ENCODE data around the gene TRIM71. TPM values are rescaled to one million over a fixed set of nuclear protein-coding genes. Genes with fewer than 3 reads are reported as not detected.

TRIM71 gene
- total and polyA plus RNA-seq, 2 of the 13 experiments (the other 11 are each of a cell fraction or from before 2014, with no cell fraction given): 21.7 to 76.9 TPM

- TF ChIP-seq, protein P1, sequence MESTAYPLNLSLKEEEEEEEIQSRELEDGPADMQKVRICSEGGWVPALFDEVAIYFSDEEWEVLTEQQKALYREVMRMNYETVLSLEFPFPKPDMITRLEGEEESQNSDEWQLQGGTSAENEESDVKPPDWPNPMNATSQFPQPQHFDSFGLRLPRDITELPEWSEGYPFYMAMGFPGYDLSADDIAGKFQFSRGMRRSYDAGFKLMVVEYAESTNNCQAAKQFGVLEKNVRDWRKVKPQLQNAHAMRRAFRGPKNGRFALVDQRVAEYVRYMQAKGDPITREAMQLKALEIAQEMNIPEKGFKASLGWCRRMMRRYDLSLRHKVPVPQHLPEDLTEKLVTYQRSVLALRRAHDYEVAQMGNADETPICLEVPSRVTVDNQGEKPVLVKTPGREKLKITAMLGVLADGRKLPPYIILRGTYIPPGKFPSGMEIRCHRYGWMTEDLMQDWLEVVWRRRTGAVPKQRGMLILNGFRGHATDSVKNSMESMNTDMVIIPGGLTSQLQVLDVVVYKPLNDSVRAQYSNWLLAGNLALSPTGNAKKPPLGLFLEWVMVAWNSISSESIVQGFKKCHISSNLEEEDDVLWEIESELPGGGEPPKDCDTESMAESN (CRISPR knock-in tag; conservative IDR thresholded peaks at IDR 0.05): peak; percentile 70
- TF ChIP-seq HNF1B (CRISPR knock-in tag; IDR thresholded peaks at IDR 0.05): peak; percentile 67; the same call in 1 of the 2 replicates
Observed at GRCh38 chr3:32902887-32903371, 85.1 kb downstream of the TRIM71 start (continued).

DNA sequence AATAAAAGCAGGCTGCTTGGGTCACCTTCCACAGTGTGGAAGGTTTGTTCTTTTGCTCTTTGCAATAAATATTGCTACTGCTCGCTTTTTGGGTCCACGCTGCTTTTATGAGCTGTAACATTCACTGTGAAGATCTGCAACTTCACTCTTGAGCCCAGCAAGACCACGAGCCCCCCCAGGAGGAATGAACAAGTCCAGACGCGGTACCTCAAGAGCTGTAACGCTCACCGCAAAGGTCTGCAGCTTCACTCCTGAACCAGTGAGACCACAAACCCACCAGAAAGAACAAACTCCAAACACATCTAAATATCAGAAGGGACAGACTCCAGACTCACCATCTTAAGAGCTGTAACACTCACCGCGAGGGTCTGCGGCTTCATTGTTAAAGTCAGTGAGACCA is 86.2 kb downstream of the TRIM71 start:
- DNase-seq (ENCODE audit: low spot score): no peak
- intact Hi-C loops (cut with micrococcal nuclease; ENCODE audit: unreplicated experiment) (loop anchor here (2.0 to 10.0 kb wide), 2 partner anchors 123 to 169 kb away; no protein-coding TSS in a partner anchor), in situ Hi-C loops (cut with HindIII; ENCODE audit: extremely low pct_ligation_motif_present, low pct_unique_long_range_greater_than_20kb) (no loop called here)
- H3K9ac ChIP-seq (ENCODE audit: insufficient read depth, low read depth, low read length): no peak overlapping the region
- H4K20me1 ChIP-seq (ENCODE audit: insufficient read depth, low read length): peaks cover 16% of the 10 kb centered on the region
- H3K4me2 ChIP-seq (ENCODE audit: low read depth, low read length): no peak overlapping the region
- BruUV-seq (replicated peaks): no TSS peak
- H3K27me3 ChIP-seq (ENCODE audit: control insufficient read depth in 1 of 2, insufficient read depth in 2 of 2, low read length in 2 of 2): no peaks in the 10 kb centered on the region
- ChIA-PET CTCF (ENCODE audit: low intra/inter-chr PET ratio, low total read pairs) (no interaction called here), POLR2A (interaction anchor here (1.0 to 1.4 kb wide), 3 partner anchors 87 to 110 kb away, joined by 3 to 7 read pairs (median 4); no protein-coding TSS in a partner anchor)
- no peaks in the 10 kb centered on the region for H3K36me3 ChIP-seq (replicated peaks in 1 of 2; ENCODE audit: control insufficient read depth in 1 of 2, insufficient read depth in 2 of 2, low read length in 2 of 2)
- peaks cover 17% of the 10 kb centered on the region; the same call in 1 of the 2 replicates for H3K4me1 ChIP-seq (ENCODE audit: insufficient read depth, low read length)
- H3K9me3 ChIP-seq (ENCODE audit: low read length): no peaks in the 10 kb centered on the region
- no peak for FAIRE-seq
- no peak for ATAC-seq
- peaks cover 3% of the 10 kb centered on the region for H3K79me2 ChIP-seq (ENCODE audit: insufficient read depth, low read length)
- WGBS (ENCODE audit: low lambda C conversion rate): over 99% methylated on average over 9 of the region's 10 CpGs
- no peak overlapping the region for H2AFZ ChIP-seq (ENCODE audit: low read length)
- no peak overlapping the region for H3K27ac ChIP-seq (ENCODE audit: extremely low read length, insufficient read depth, low read length)
- no peak overlapping the region for H3K4me3 ChIP-seq (replicated peaks in 1 of 3; ENCODE audit: insufficient read depth in 1 of 3, low read depth in 2 of 3, low read length in 3 of 3)
- TF ChIP-seq ARNT2 (CRISPR knock-in tag; IDR thresholded peaks at IDR 0.05; ENCODE audit: low read depth) (no peak), PCBP2 (optimal IDR thresholded peaks at IDR 0.05; ENCODE audit: low read depth, low read length, poor library complexity, severe bottlenecking) (no peak), MEIS1 (CRISPR knock-in tag; IDR thresholded peaks at IDR 0.05; ENCODE audit: borderline replicate concordance) (no peak), TFDP2 (CRISPR knock-in tag; IDR thresholded peaks at IDR 0.05) (no peak), EHMT2 (IDR thresholded peaks at IDR 0.05; ENCODE audit: borderline replicate concordance, low read depth, low read length) (no peak), NFE2 (CRISPR knock-in tag; IDR thresholded peaks at IDR 0.05) (no peak), GTF3A (CRISPR knock-in tag; conservative IDR thresholded peaks at IDR 0.05) (no peak), MAFG (CRISPR knock-in tag; IDR thresholded peaks at IDR 0.05) (no peak), ZNF703 (CRISPR knock-in tag; IDR thresholded peaks at IDR 0.05; ENCODE audit: borderline replicate concordance) (no peak)
- TF ChIP-seq, protein P2, sequence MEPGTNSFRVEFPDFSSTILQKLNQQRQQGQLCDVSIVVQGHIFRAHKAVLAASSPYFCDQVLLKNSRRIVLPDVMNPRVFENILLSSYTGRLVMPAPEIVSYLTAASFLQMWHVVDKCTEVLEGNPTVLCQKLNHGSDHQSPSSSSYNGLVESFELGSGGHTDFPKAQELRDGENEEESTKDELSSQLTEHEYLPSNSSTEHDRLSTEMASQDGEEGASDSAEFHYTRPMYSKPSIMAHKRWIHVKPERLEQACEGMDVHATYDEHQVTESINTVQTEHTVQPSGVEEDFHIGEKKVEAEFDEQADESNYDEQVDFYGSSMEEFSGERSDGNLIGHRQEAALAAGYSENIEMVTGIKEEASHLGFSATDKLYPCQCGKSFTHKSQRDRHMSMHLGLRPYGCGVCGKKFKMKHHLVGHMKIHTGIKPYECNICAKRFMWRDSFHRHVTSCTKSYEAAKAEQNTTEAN (CRISPR knock-in tag; conservative IDR thresholded peaks at IDR 0.05): no peak
- TF ChIP-seq, protein P3, sequence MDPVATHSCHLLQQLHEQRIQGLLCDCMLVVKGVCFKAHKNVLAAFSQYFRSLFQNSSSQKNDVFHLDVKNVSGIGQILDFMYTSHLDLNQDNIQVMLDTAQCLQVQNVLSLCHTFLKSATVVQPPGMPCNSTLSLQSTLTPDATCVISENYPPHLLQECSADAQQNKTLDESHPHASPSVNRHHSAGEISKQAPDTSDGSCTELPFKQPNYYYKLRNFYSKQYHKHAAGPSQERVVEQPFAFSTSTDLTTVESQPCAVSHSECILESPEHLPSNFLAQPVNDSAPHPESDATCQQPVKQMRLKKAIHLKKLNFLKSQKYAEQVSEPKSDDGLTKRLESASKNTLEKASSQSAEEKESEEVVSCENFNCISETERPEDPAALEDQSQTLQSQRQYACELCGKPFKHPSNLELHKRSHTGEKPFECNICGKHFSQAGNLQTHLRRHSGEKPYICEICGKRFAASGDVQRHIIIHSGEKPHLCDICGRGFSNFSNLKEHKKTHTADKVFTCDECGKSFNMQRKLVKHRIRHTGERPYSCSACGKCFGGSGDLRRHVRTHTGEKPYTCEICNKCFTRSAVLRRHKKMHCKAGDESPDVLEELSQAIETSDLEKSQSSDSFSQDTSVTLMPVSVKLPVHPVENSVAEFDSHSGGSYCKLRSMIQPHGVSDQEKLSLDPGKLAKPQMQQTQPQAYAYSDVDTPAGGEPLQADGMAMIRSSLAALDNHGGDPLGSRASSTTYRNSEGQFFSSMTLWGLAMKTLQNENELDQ (CRISPR knock-in tag; IDR thresholded peaks at IDR 0.05; ENCODE audit: borderline replicate concordance): no peak

All from HepG2 (cell line).